Hepatocyte (in vitro differentiated cells): ENCODE results near the gene CDK11B. TPM values are rescaled to one million over a fixed set of nuclear protein-coding genes. Genes with fewer than 3 reads are reported as not detected.
"Not testable (repeated sequence)": the region's sequence is repeated elsewhere in the genome, so short reads cannot be mapped to it uniquely, and the experiment has no call there.

Experiments used
- DNase-seq: peaks from one replicate; pipeline ENCODE4 v3.0.0-alpha.2; 2016; ENCODE audit warnings: low spot score
- H2AFZ ChIP-seq: fragments of 200-600 bp; sonication (generic); 2 replicates; pipeline ENCODE4 v1.6.0; 2016; ENCODE audit warnings: antibody characterized with exemption, mild to moderate bottlenecking
- H3K27ac ChIP-seq: fragments of 200-600 bp; sonication (generic); 2 replicates; pipeline ENCODE4 v1.5.1; 2016; ENCODE audit warnings: mild to moderate bottlenecking
- H3K27me3 ChIP-seq: fragments of 200-600 bp; sonication (generic); 2 replicates; pipeline ENCODE4 v1.6.1; 2016
- H3K36me3 ChIP-seq: fragments of 200-600 bp; sonication (generic); replicated peaks from 2 replicates; pipeline ENCODE4 v1.5.1; 2016; ENCODE audit warnings: low read depth; ENCODE audit not compliant: insufficient read depth
- H3K4me1 ChIP-seq: fragments of 200-600 bp; sonication (generic); 2 replicates; pipeline ENCODE4 v1.5.1; 2016; ENCODE audit warnings: mild to moderate bottlenecking, moderate library complexity; ENCODE audit not compliant: insufficient read depth
- H3K4me2 ChIP-seq: fragments of 200-600 bp; sonication (generic); 2 replicates; pipeline ENCODE4 v1.6.0; 2016
- H3K4me3 ChIP-seq: fragments of 200-600 bp; sonication (generic); 2 replicates; pipeline ENCODE4 v1.5.1; 2016; ENCODE audit warnings: mild to moderate bottlenecking
- H3K79me2 ChIP-seq: fragments of 200-600 bp; sonication (generic); 2 replicates; pipeline ENCODE4 v1.6.0; 2017; ENCODE audit warnings: mild to moderate bottlenecking
- H3K9me2 ChIP-seq: fragments of 200-600 bp; sonication (generic); replicated peaks from 2 replicates; pipeline ENCODE4 v1.6.0; 2017; ENCODE audit warnings: mild to moderate bottlenecking; ENCODE audit not compliant: insufficient read depth
- H3K9me3 ChIP-seq: fragments of 200-600 bp; sonication (generic); 2 replicates; pipeline ENCODE4 v1.5.1; 2016; ENCODE audit warnings: low read depth, mild to moderate bottlenecking
- H4K20me1 ChIP-seq: fragments of 200-600 bp; sonication (generic); 2 replicates; pipeline ENCODE4 v1.6.0; 2016; ENCODE audit warnings: mild to moderate bottlenecking; ENCODE audit not compliant: insufficient read depth, poor library complexity, severe bottlenecking
- WGBS: methylation state at CpG from one replicate; pipeline ENCODE4 v1.1.6; 2016; ENCODE audit warnings: low lambda C conversion rate; ENCODE audit errors: missing lambda C conversion rate; 5-methylcytosine and 5-hydroxymethylcytosine counted together
- polyA plus RNA-seq: library from polyadenylated mRNA; unstranded; fragments of >200 nt; fragmentation: Nextera tagmentation; extraction: Ambion mirVana; gene quantifications from 2 replicates; pipeline ENCODE4 v1.2.1, GENCODE V29; 2016
- total RNA-seq: library from RNA; depleted of rRNA; stranded (reverse); fragments of >200 nt; gene quantifications from 2 replicates; pipeline ENCODE4 v1.2.3, GENCODE V29; 2014
- TF ChIP-seq, protein P1 (sequence below): fragments of 200-600 bp; sonication (generic); IDR thresholded peaks from 2 replicates; pipeline ENCODE4 v1.5.1; 2016; ENCODE audit warnings: antibody characterized with exemption, mild to moderate bottlenecking; ENCODE audit not compliant: poor library complexity

The CDK11B gene
- 7.5 and 10.1 TPM in 2 replicates for total RNA-seq
- 15.3 and 21.3 TPM in 2 replicates for polyA plus RNA-seq

DNA sequence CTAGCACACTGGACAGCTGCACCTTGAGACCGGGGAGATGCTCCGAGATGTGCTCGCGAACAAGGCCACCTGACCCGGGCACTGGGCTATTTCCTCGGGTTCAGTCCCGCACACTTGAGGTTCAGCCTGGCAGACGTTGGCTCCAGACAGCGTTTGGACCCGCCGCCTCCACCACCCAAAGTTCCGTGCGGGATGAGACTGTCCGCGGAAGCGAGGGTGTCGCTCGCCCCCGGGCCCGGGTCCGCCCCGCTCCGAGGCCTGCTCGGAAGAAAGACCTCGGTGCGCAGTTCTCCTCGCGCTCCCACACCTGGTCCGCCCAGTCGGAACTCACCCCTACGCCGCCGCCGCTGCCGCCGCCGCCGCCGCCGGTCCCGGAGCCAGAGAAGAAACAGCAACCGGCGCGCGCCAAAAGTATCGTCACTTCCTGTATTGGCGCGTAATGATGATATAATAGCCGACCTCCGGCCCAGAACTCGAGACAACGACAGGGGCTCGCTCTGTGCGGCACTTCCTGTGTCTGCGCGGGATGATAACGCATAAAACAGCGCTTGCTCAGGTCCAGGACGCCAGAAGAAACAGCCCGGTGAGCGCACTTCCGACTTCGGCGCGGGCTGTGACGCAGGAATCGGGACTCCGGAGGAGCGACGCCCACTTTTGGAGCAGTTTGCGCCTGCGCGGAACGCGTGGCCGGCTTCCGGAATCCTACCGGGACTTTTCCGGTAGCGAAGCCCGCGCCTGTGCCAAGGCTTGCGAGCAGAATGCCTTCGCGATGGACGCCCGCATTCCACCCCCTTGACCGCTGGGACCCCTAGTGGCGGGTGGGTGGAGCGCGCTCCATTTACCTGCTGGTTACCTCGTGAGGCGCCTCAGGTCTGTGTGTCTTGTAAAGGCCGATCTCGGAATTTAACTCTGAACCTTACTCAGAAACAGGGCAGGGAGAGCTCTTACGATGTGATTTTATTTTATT, at the start of gene CDK11B:
Gene CDK11B (minus strand): TSS at position 422 of the 967 bp plus-strand sequence. CDS start 1,519 bp downstream, outside the sequence.
- H3K4me2 ChIP-seq, result peak within 1 kb of the TSS; percentile 75
- not testable (repeated sequence) for H3K9me3 ChIP-seq, H3K36me3 ChIP-seq, H4K20me1 ChIP-seq, H3K9me2 ChIP-seq, H3K27me3 ChIP-seq, H3K4me1 ChIP-seq
- peak within 1 kb of the TSS; percentile 99 for H3K27ac ChIP-seq
- TF ChIP-seq, protein P1, sequence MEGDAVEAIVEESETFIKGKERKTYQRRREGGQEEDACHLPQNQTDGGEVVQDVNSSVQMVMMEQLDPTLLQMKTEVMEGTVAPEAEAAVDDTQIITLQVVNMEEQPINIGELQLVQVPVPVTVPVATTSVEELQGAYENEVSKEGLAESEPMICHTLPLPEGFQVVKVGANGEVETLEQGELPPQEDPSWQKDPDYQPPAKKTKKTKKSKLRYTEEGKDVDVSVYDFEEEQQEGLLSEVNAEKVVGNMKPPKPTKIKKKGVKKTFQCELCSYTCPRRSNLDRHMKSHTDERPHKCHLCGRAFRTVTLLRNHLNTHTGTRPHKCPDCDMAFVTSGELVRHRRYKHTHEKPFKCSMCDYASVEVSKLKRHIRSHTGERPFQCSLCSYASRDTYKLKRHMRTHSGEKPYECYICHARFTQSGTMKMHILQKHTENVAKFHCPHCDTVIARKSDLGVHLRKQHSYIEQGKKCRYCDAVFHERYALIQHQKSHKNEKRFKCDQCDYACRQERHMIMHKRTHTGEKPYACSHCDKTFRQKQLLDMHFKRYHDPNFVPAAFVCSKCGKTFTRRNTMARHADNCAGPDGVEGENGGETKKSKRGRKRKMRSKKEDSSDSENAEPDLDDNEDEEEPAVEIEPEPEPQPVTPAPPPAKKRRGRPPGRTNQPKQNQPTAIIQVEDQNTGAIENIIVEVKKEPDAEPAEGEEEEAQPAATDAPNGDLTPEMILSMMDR, result peak; percentile 29
- DNase-seq, result peak; percentile 94
- H3K79me2 ChIP-seq, result peaks cover 17% of the 10 kb centered on the region
- H2AFZ ChIP-seq, result peak within 1 kb of the TSS; percentile 50
- H3K4me3 ChIP-seq, result peak within 1 kb of the TSS; percentile 58
- WGBS, result under 1% methylated on average over 64 of the region's 96 CpGs

DNA sequence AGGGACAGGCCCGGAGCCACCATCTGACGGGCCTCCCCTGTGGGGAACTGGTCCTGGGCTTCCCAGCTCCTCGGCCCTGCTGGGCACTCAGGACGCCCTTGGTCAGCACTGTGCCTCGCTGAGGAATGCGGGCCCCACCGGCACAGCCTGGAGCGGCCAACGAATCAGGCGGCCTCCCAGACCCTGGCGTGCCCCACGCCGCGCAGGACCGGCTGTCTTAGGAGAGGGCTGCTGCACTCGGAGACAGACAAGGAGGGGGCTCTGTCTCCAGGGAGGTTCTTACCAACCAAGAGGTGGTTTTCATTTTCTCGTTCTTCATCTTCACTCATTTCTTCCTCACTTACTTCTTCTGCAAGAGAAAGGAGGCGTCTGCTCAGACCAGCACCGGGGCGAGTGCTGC, 49.1 kb upstream of the CDK11B start:
- DNase-seq, H3K27ac ChIP-seq, H3K9me3 ChIP-seq, H3K79me2 ChIP-seq, H3K36me3 ChIP-seq, H3K4me1 ChIP-seq, H4K20me1 ChIP-seq, H3K27me3 ChIP-seq, H3K4me2 ChIP-seq, H3K4me3 ChIP-seq, H2AFZ ChIP-seq, H3K9me2 ChIP-seq: not testable (repeated sequence)
- 98% methylated on average over 8 of the region's 20 CpGs for WGBS

DNA sequence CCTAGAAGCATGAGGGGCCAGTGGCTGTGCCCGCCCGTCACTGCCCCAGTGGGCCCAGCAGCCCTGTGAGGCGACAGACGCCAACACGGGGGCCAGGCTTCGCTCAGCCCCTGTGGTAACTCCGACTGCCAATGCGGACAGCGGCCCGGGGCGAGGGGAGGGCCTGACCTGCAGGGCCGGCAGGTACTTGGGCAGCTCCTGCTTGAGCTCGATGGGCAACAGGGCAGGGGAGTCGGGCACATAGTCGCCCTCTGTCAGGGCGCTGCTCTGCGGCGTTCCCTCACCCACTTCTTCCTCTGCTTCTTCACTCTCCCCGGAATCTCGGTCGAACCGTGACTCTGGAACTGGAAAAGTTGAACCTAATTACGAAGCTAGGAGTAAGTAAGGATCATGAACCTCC, 48.4 kb upstream of the CDK11B start:
- H3K27me3 ChIP-seq, H3K9me3 ChIP-seq, H3K4me2 ChIP-seq, H3K79me2 ChIP-seq, H3K4me3 ChIP-seq, H3K27ac ChIP-seq, H4K20me1 ChIP-seq, DNase-seq, H3K9me2 ChIP-seq, H3K36me3 ChIP-seq, H3K4me1 ChIP-seq, H2AFZ ChIP-seq: not testable (repeated sequence)
- 97% methylated on average over 13 of the region's 23 CpGs for WGBS

DNA sequence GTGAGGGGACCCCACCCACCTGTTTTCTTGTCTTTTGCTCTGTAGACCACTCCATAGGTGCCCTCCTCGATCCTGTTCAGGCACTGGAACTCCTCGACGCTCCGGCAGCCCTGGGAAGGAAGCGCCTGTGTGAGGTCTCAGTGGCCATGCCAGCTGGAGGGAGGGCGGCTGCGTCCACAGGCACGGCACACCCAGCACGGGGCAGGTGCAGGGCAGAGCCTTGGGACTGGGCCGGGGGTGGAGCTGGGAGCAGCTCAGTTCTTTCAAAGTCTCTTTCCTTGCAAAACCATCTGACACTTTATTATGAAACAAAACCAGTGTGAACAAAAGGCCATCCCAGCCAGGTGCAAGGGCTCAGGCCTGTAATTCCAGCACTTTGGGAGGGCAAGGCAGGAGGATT, 46.8 kb upstream of the CDK11B start:
- H3K27ac ChIP-seq, DNase-seq: not testable (repeated sequence)
- WGBS, result 100% methylated on average over 2 of the region's 10 CpGs

DNA sequence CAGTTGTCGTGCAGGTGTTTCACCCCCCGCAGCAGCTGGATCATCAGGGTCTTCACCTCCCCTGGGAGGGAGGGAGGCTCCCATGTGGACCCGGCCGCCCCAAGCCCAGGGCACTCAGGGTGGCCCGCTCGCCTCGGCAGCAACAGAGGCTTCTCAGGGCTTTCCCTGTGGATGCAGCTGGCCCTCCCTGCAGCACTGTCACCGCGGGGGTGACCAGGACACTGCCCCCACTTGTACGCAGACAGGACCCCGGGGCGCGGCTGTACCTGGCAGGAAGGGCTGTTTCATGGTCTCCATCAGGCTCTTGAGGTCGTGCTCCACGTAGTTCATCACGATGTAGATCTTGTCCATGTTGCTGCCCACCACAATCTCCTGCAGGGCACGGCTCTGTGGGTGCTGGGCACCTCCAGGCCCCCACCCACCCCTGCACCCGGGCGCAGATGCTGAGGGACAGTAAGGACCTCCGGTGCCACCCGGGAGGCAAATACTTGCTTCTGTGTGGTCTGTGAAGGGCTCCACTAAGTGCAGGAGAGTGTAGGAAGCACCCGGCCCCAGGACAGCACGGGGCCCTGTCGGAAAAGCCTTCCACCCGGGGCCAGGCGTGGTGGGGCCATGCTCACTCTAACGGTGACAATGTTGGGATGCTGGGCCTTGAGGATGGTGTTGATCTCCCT, 45.6 kb upstream of the CDK11B start:
- not testable (repeated sequence) for H4K20me1 ChIP-seq, H2AFZ ChIP-seq, H3K36me3 ChIP-seq, H3K27ac ChIP-seq, H3K27me3 ChIP-seq, H3K4me1 ChIP-seq, H3K9me2 ChIP-seq, H3K4me3 ChIP-seq, DNase-seq, H3K79me2 ChIP-seq, H3K4me2 ChIP-seq, H3K9me3 ChIP-seq
- WGBS, result 97% methylated on average over 21 of the region's 27 CpGs

More for the DNA sequence above, 46.8 kb upstream of the CDK11B start:
- not testable (repeated sequence) for H3K9me2 ChIP-seq, H3K36me3 ChIP-seq, H3K27me3 ChIP-seq, H3K4me2 ChIP-seq, H3K79me2 ChIP-seq, H2AFZ ChIP-seq, H3K4me1 ChIP-seq, H3K4me3 ChIP-seq, H3K9me3 ChIP-seq, H4K20me1 ChIP-seq
